ENCODE data around the gene RTEL1.
"Not testable (repeated sequence)": the region's sequence is repeated elsewhere in the genome, so short reads cannot be mapped to it uniquely, and the experiment has no call there.

Gene RTEL1

DNA sequence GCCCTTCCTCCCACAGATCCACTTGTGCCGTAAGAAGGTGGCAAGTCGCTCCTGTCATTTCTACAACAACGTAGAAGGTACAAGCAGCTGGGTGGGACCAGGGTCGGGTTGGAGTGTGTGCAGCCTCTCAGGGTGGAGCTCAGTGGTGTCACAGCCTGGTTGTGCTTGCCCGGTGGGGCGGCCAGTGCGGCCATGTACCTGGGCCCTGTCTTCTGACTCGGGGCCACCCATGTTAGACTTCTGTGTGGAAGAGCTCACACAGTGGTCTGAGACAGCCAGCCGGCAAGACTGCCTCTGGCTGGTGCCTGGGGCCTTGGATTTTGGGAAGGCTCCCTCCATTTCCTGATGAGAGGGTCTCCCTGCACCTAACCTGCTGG lies 4.7 kb downstream of the RTEL1 start:
- H3K9me3 ChIP-seq (ENCODE audit: control insufficient read depth, insufficient read depth, low read depth, low read length): no peaks in the 10 kb centered on the region
- peaks cover 5% of the 10 kb centered on the region for H3K4me1 ChIP-seq (ENCODE audit: control insufficient read depth, insufficient read depth, low read length)
- no peak overlapping the region for H3K27ac ChIP-seq (ENCODE audit: low read depth, low read length)
- peaks cover 60% of the 10 kb centered on the region for H3K36me3 ChIP-seq (ENCODE audit: control insufficient read depth, insufficient read depth, low read length)
- H3K4me3 ChIP-seq (ENCODE audit: low read depth, low read length): no peak overlapping the region
- H3K9ac ChIP-seq (ENCODE audit: low read length): no peak overlapping the region
- H3K27me3 ChIP-seq (ENCODE audit: control insufficient read depth, insufficient read depth, low read length): no peaks in the 10 kb centered on the region

DNA sequence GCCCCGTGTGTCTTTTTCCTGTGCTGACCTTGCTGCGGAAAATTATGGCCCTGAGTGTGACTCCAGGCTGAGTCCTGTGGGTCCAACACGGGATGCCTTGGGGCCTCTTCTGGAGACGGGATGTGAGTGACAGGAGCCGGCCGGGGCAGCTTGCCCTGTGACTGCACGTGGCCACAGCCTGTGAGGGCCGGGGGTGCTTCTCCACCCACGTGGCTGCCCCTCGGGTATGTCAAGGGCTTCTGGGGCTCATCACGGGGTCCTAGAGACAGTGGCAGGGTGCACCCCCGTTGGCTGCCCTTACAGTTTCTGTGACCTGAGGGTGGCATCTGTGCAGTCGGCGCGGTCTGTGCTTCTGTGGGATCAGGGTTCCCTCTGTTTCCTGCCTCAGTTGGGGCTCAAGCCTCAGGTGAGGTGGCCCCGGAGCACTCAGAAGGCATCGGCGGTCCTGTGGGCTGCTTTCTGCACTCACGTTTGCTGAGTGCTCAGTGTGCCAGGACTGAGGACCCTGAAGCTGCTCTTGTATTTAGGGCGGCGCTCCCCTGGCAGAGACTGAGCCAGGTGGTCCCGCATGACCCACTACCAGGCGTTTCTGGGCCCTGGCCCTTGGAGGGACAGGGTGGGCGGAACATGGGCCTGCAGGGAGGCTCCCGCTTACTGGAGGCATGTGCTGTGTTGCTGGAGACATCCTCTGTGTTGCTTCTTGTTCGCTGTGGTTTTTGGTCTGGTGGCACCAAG lies 5.4 kb downstream of the RTEL1 start:
- Histone ChIP-seq H3K27ac (ENCODE audit: low read depth, low read length) (no peak overlapping the region), H3K9me3 (ENCODE audit: control insufficient read depth, insufficient read depth, low read depth, low read length) (no peaks in the 10 kb centered on the region), H3K36me3 (ENCODE audit: control insufficient read depth, insufficient read depth, low read length) (peaks cover 67% of the 10 kb centered on the region), H3K9ac (ENCODE audit: low read length) (no peak overlapping the region), H3K27me3 (ENCODE audit: control insufficient read depth, insufficient read depth, low read length) (no peaks in the 10 kb centered on the region), H3K4me3 (ENCODE audit: low read depth, low read length) (no peak overlapping the region), H3K4me1 (ENCODE audit: control insufficient read depth, insufficient read depth, low read length) (peaks cover 5% of the 10 kb centered on the region)

DNA sequence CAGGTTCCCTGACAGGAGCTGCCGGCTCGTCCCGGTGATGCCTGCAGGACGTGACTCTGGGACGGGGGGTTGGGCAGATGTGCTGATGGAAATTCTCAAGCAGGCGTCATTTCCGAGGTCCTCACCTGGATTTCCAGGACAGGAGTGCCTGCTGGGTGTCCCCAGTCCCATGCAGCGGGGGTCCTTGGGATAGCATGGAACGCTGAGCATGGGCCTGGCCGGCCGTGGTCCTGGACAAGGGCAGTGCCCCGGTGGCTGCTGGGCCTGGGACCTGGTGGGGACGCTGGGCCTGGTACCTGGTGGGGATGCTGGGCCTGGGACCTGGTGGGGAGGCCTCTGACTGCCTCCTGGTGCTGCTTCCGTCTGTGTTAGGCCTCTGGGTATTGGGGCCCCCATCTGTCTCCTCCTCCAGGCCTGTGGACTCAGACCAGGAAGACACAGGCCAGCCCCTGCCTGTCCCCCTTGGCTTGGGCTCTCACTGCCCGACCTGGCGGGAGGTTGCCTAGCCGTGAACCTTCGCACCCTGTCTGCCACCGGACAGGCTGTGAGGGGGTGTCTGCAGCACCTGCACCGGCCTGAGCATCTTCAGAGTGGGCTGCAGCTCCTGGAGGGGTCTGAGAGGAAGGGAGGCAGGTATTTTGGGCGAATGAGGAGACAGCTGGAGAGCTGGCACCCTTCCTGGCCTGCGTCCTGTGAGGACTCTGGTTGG lies 6.2 kb downstream of the RTEL1 start:
- no peak overlapping the region for H3K27ac ChIP-seq (ENCODE audit: low read depth, low read length)
- peaks cover 1% of the 10 kb centered on the region for H3K4me1 ChIP-seq (ENCODE audit: control insufficient read depth, insufficient read depth, low read length)
- peaks cover 75% of the 10 kb centered on the region for H3K36me3 ChIP-seq (ENCODE audit: control insufficient read depth, insufficient read depth, low read length)
- no peak overlapping the region for H3K9ac ChIP-seq (ENCODE audit: low read length)
- H3K27me3 ChIP-seq (ENCODE audit: control insufficient read depth, insufficient read depth, low read length): no peaks in the 10 kb centered on the region
- H3K4me3 ChIP-seq (ENCODE audit: low read depth, low read length): no peak overlapping the region
- H3K9me3 ChIP-seq (ENCODE audit: control insufficient read depth, insufficient read depth, low read depth, low read length): no peaks in the 10 kb centered on the region

DNA sequence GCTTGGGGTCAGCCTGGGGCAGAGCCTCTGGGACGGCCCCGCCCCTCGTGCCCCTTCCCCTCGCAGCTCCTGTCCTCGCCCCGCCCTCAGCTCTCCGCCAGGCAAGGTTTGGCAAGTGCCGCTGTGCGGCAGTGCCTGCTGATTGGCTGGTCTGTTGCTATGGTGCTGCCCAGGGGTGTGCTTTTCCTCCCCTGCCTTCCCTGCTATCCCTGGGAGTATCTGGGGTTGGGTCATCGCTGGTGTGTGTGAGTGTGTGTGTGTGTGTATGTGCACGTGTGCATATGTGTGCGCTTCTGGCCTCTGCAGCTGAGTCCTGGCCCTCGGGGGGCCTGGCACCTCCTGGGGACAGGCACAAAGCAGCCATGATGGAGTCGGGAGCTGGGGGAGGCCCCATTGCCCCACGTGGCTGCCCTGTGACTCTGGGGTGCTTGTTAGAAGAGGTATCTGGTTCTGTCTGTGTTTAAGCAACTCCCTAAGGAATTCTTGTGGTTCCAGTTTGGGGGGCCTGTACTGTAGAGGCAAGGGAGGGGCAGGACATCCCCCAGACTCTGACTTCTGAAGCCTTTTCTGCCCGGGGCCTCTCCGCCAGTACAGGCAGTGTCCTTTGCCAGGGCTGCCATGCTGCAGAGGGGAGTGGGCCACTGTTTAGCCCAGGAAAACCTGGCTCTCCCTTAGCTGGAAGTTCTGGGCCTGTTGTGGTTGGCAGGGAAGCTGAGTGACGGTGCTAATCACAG lies 6.9 kb downstream of the RTEL1 start:
- Histone ChIP-seq H3K36me3 (ENCODE audit: control insufficient read depth, insufficient read depth, low read length) (peaks cover 78% of the 10 kb centered on the region), H3K27me3 (ENCODE audit: control insufficient read depth, insufficient read depth, low read length) (no peaks in the 10 kb centered on the region), H3K4me3 (ENCODE audit: low read depth, low read length) (no peak overlapping the region), H3K4me1 (ENCODE audit: control insufficient read depth, insufficient read depth, low read length) (no peaks in the 10 kb centered on the region), H3K27ac (ENCODE audit: low read depth, low read length) (no peak overlapping the region), H3K9me3 (ENCODE audit: control insufficient read depth, insufficient read depth, low read depth, low read length) (no peaks in the 10 kb centered on the region), H3K9ac (ENCODE audit: low read length) (no peak overlapping the region)

DNA sequence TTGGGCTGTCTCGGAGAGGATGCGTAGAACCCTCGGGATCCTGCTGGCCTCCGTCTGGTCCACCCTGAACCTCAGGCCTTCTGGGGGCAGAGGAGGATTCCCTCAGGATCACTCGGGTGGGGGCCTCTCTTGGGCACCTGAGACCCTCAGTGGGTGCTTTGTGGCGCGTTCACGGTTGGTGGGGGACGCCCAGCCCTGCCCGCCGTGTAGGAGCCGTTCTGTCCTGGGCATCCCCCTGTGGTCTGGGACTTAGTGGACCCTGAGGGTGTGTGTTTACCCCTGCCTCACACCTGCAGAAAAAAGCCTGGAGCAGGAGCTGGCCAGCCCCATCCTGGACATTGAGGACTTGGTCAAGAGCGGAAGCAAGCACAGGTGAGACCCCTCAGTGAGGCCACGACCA lies 7.6 kb downstream of the RTEL1 start:
- Histone ChIP-seq H3K36me3 (ENCODE audit: control insufficient read depth, insufficient read depth, low read length) (peaks cover 74% of the 10 kb centered on the region), H3K4me3 (ENCODE audit: low read depth, low read length) (no peak overlapping the region)

DNA sequence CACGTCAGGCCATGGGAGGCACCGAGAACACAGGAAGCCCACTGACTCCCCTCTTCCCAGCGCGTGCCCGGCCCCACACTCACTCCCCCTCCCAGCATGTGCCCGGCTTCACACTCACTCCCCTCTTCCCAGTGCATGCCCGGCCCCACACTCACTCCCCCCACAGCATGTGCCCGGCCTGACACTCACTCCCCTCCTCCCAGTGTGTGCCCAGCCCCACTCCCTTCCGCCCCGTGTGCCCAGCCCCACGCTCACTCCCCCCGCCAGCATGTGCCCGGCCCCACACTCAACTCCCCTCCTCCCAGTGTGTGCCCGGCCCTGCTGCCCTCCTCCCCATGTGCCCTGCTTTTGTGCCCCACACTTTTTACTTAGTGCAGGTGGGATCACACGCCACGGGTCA lies 9.7 kb downstream of the RTEL1 start:
- H3K27me3 ChIP-seq (ENCODE audit: control insufficient read depth, insufficient read depth, low read length): no peaks in the 10 kb centered on the region
- peaks cover 62% of the 10 kb centered on the region for H3K36me3 ChIP-seq (ENCODE audit: control insufficient read depth, insufficient read depth, low read length)
- H3K4me1 ChIP-seq (ENCODE audit: control insufficient read depth, insufficient read depth, low read length): no peaks in the 10 kb centered on the region
- no peaks in the 10 kb centered on the region for H3K9me3 ChIP-seq (ENCODE audit: control insufficient read depth, insufficient read depth, low read depth, low read length)
- no peak overlapping the region for H3K4me3 ChIP-seq (ENCODE audit: low read depth, low read length)
- no peak overlapping the region for H3K27ac ChIP-seq (ENCODE audit: low read depth, low read length)
- no peak overlapping the region for H3K9ac ChIP-seq (ENCODE audit: low read length)

More for the DNA sequence above, 7.6 kb downstream of the RTEL1 start:
- H3K9me3 ChIP-seq (ENCODE audit: control insufficient read depth, insufficient read depth, low read depth, low read length): no peaks in the 10 kb centered on the region
- H3K27me3 ChIP-seq (ENCODE audit: control insufficient read depth, insufficient read depth, low read length): no peaks in the 10 kb centered on the region
- no peak overlapping the region for H3K27ac ChIP-seq (ENCODE audit: low read depth, low read length)
- no peak overlapping the region for H3K9ac ChIP-seq (ENCODE audit: low read length)
- no peaks in the 10 kb centered on the region for H3K4me1 ChIP-seq (ENCODE audit: control insufficient read depth, insufficient read depth, low read length)

DNA sequence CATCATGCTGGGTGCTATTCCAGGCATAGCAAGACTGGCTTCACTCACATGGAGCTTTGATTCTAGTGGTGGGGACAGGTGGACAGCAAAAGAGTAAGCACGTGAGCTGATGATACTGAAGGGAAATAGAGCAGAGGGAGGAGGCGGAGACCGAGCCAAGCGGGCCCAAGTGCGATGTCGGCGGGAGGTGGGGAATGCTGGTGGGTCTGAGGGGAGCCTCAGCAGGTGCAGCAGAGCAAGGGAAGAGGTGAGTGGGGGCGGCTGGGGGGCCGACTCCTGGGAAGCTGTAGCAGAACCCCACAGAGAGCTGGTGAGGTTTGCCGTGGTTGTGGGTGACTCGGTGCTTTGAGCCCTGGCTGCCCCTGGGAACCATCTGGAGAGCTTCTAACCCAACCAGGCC lies 10.2 kb downstream of the RTEL1 start:
- Histone ChIP-seq H3K9me3 (ENCODE audit: control insufficient read depth, insufficient read depth, low read depth, low read length) (no peaks in the 10 kb centered on the region), H3K9ac (ENCODE audit: low read length) (no peak overlapping the region), H3K4me3 (ENCODE audit: low read depth, low read length) (no peak overlapping the region), H3K4me1 (ENCODE audit: control insufficient read depth, insufficient read depth, low read length) (no peaks in the 10 kb centered on the region), H3K27me3 (ENCODE audit: control insufficient read depth, insufficient read depth, low read length) (no peaks in the 10 kb centered on the region), H3K36me3 (ENCODE audit: control insufficient read depth, insufficient read depth, low read length) (peaks cover 58% of the 10 kb centered on the region), H3K27ac (ENCODE audit: low read depth, low read length) (no peak overlapping the region)

DNA sequence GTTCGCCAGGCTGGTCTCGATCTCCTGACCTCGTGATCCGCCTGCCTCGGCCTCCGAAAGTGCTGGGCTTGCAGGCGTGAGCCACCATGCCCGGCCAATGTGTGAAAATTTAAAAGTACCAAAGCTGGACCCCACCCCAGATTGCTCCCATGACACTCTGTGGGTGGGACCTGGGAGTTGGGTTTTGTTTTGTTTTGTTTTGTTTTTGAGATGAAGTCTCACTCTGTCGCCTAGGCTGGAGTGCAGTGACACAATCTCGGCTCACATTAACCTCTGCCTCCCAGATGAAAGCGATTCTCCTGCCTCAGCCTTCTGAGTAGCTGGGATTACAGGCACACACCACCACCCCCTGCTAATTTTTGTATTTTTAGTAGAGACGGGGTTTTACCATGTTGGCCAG lies 13.6 kb downstream of the RTEL1 start:
- not testable (repeated sequence) for H3K9me3 ChIP-seq (ENCODE audit: control insufficient read depth, insufficient read depth, low read depth, low read length); H3K27ac ChIP-seq (ENCODE audit: low read depth, low read length); H3K27me3 ChIP-seq (ENCODE audit: control insufficient read depth, insufficient read depth, low read length); H3K4me3 ChIP-seq (ENCODE audit: low read depth, low read length); H3K4me1 ChIP-seq (ENCODE audit: control insufficient read depth, insufficient read depth, low read length); H3K9ac ChIP-seq (ENCODE audit: low read length)
- peaks cover 63% of the 10 kb centered on the region for H3K36me3 ChIP-seq (ENCODE audit: control insufficient read depth, insufficient read depth, low read length)

DNA sequence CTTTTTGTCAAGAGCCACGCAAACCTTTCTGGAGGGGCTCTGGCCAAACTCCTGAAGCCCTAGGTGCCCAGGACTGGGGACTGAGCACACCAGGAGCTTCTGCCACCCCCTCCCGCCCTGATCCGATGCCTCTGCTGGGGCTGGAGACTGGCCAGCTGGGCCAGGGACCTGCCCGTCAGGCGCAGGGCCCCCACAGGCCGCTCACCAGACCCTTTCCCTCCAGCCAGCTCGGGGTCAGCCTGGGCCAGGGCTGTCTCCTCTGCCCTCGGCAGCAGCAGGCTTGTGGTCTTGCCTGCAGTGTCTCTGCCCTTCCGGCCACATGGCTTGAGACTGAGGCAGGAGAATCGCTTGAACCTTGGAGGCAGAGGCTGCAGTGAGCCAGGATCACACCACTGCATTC lies 14.6 kb downstream of the RTEL1 start:
- Histone ChIP-seq H3K9me3 (ENCODE audit: control insufficient read depth, insufficient read depth, low read depth, low read length) (no peaks in the 10 kb centered on the region), H3K9ac (ENCODE audit: low read length) (no peak overlapping the region), H3K27ac (ENCODE audit: low read depth, low read length) (no peak overlapping the region), H3K27me3 (ENCODE audit: control insufficient read depth, insufficient read depth, low read length) (no peaks in the 10 kb centered on the region), H3K36me3 (ENCODE audit: control insufficient read depth, insufficient read depth, low read length) (peaks cover 61% of the 10 kb centered on the region), H3K4me1 (ENCODE audit: control insufficient read depth, insufficient read depth, low read length) (no peaks in the 10 kb centered on the region), H3K4me3 (ENCODE audit: low read depth, low read length) (no peak overlapping the region)

DNA sequence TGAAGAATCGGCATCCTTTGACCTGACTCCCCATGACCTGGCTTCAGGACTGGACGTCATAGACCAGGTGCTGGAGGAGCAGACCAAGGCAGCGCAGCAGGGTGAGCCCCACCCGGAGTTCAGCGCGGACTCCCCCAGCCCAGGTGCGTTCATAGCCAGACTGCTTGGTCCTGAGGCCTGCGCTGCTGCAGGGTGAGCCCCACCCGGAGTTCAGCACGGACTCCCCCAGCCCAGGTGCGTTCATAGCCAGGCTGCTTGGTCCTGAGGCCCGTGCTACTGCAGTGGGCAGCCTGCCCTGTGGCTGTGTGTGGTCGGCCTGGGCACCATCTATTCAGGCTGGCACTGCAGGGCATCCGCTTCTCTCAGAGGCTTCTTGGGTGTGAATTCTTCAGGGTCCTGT lies 15.8 kb downstream of the RTEL1 start:
- H3K9ac ChIP-seq (ENCODE audit: low read length): no peak overlapping the region
- no peaks in the 10 kb centered on the region for H3K4me1 ChIP-seq (ENCODE audit: control insufficient read depth, insufficient read depth, low read length)
- H3K27ac ChIP-seq (ENCODE audit: low read depth, low read length): no peak overlapping the region
- no peaks in the 10 kb centered on the region for H3K9me3 ChIP-seq (ENCODE audit: control insufficient read depth, insufficient read depth, low read depth, low read length)
- no peaks in the 10 kb centered on the region for H3K27me3 ChIP-seq (ENCODE audit: control insufficient read depth, insufficient read depth, low read length)
- H3K36me3 ChIP-seq (ENCODE audit: control insufficient read depth, insufficient read depth, low read length): peaks cover 60% of the 10 kb centered on the region
- H3K4me3 ChIP-seq (ENCODE audit: low read depth, low read length): no peak overlapping the region

DNA sequence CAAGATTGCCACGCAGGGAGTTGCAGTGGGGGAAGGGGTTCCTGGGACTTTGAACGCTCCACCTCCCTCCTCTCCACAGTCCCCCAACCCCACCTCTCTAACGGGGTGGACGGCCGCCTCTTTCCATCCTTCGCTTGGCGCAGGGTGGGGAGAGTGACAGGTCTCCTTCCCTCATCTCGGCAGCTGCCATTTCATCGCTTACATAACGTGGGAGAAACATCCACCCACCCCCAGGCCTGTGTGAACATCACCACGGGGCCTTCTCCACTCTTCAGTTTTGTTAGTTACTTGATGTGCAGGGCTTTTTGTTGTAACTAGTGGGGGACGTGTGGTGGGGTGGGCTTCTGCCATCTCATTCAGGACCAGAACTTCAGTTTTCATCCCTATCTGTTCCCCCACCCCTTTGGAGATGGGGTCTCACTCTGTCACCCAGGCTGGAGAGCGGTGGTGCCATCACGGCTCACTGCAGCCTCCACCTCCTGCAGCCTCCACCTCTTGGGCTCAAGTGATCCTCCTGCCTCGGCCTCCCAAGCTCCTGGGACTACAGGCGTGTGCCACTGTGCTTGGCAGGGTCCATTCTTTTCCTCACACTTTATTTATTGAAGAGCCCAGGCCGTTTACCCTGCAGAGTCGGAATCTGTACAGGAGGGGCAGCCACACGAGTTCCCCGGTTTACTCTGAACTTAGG lies 17.7 kb downstream of the RTEL1 start:
- H3K27ac ChIP-seq (ENCODE audit: low read depth, low read length): no peak overlapping the region
- H3K27me3 ChIP-seq (ENCODE audit: control insufficient read depth, insufficient read depth, low read length): no peaks in the 10 kb centered on the region
- H3K4me3 ChIP-seq (ENCODE audit: low read depth, low read length): no peak overlapping the region
- H3K9ac ChIP-seq (ENCODE audit: low read length): no peak overlapping the region
- H3K4me1 ChIP-seq (ENCODE audit: control insufficient read depth, insufficient read depth, low read length): no peaks in the 10 kb centered on the region
- peaks cover 61% of the 10 kb centered on the region for H3K36me3 ChIP-seq (ENCODE audit: control insufficient read depth, insufficient read depth, low read length)
- no peaks in the 10 kb centered on the region for H3K9me3 ChIP-seq (ENCODE audit: control insufficient read depth, insufficient read depth, low read depth, low read length)
